Endometrial microvascular endothelial cells (primary cell): ENCODE data around the gene DGCR2. TPM values are rescaled to one million over a fixed set of nuclear protein-coding genes. Genes with fewer than 3 reads are reported as not detected.

Experiments used
- in situ Hi-C: cut with HindIII; loops from 2 replicates; pipeline ENCODE4 v1.10.0; 2017; ENCODE audit warnings: low sequenced_read_pairs, low pct_unique_long_range_greater_than_20kb; ENCODE audit errors: inconsistent ontology term
- total RNA-seq: library from RNA; depleted of rRNA; stranded (reverse); fragments of >200 nt; gene quantifications from one replicate; pipeline ENCODE4 v1.2.3, GENCODE V29; 2015; ENCODE audit errors: inconsistent ontology term

Gene DGCR2
- total RNA-seq, 1 donor from 2014 or later = 40.7 TPM

GRCh38 chr22:19067696-19068348, 54.4 kb downstream of the DGCR2 start:
- in situ Hi-C loops = no loop called here

GRCh38 chr22:19066531-19067271, 55.5 kb downstream of the DGCR2 start:
- in situ Hi-C loops = no loop called here

- in situ Hi-C loops = no loop called here
These were observed 56.3 kb downstream of the DGCR2 start for GRCh38 chr22:19065929-19066328.

GRCh38 chr22:19065298-19065859, 56.8 kb downstream of the DGCR2 start:
- in situ Hi-C loops = no loop called here

- in situ Hi-C loops = no loop called here
These were observed 57.7 kb downstream of the DGCR2 start for GRCh38 chr22:19064354-19065054.

GRCh38 chr22:19063581-19064353, 58.4 kb downstream of the DGCR2 start:
- in situ Hi-C loops = no loop called here

- in situ Hi-C loops = no loop called here
These were observed 59.3 kb downstream of the DGCR2 start for GRCh38 chr22:19062943-19063308.

GRCh38 chr22:19062139-19062942, 59.9 kb downstream of the DGCR2 start:
- in situ Hi-C loops = no loop called here

GRCh38 chr22:19061471-19062138, 60.6 kb downstream of the DGCR2 start:
- in situ Hi-C loops = no loop called here

- in situ Hi-C loops = no loop called here
These were observed 61.7 kb downstream of the DGCR2 start for GRCh38 chr22:19060356-19061009.

GRCh38 chr22:19059481-19060278, 62.5 kb downstream of the DGCR2 start:
- in situ Hi-C loops = no loop called here

GRCh38 chr22:19058713-19059451, 63.3 kb downstream of the DGCR2 start:
- in situ Hi-C loops = no loop called here

- in situ Hi-C loops = no loop called here
These were observed 64.2 kb downstream of the DGCR2 start for GRCh38 chr22:19057999-19058491.

GRCh38 chr22:19057539-19057938, 64.7 kb downstream of the DGCR2 start:
- in situ Hi-C loops = no loop called here

- in situ Hi-C loops = no loop called here
These were observed 65.2 kb downstream of the DGCR2 start for GRCh38 chr22:19056951-19057401.

GRCh38 chr22:19055801-19056200, 66.4 kb downstream of the DGCR2 start:
- in situ Hi-C loops = no loop called here
